CD1c-positive myeloid dendritic cell (primary cell): Measurements from ENCODE around the gene UNC13D.
"Not testable (repeated sequence)": the region's sequence is repeated elsewhere in the genome, so short reads cannot be mapped to it uniquely, and the experiment has no call there.

Experiments
- DNase-seq: peaks from one replicate; pipeline ENCODE4 v3.0.0-alpha.2; 2016; ENCODE audit errors: extremely low spot score

UNC13D gene

GRCh38 chr17:75799402-75799801 is 44.8 kb downstream of the UNC13D start:
- no peak for DNase-seq

- no peak for DNase-seq
Measured at GRCh38 chr17:75795820-75796607, 48.2 kb downstream of the UNC13D start.

GRCh38 chr17:75793460-75793859 is 50.7 kb downstream of the UNC13D start:
- DNase-seq = no peak

GRCh38 chr17:75791254-75791653 is 53.0 kb downstream of the UNC13D start:
- no peak for DNase-seq

GRCh38 chr17:75785016-75785890 is 59.0 kb downstream of the UNC13D start:
- peak; percentile 95 for DNase-seq

- peak; percentile 99 for DNase-seq
Measured at GRCh38 chr17:75784473-75785015, 59.7 kb downstream of the UNC13D start, which contains the start of gene UNK. Gene UNK (plus strand): TSS chr17:75784806. CDS start chr17:75784881, 75 bp downstream.

- DNase-seq = no peak
Measured at GRCh38 chr17:75783803-75784472, 60.3 kb downstream of the UNC13D start.

GRCh38 chr17:75783069-75783783 is 61.0 kb downstream of the UNC13D start:
- DNase-seq = peak; percentile 91

- no peak for DNase-seq
Measured at GRCh38 chr17:75779987-75780889, 64.0 kb downstream of the UNC13D start.

GRCh38 chr17:75779250-75779986 is 64.8 kb downstream of the UNC13D start:
- DNase-seq = peak; percentile 99

GRCh38 chr17:75778861-75779249 is 65.3 kb downstream of the UNC13D start:
- DNase-seq = no peak

- not testable (repeated sequence) for DNase-seq
Measured at GRCh38 chr17:75778066-75778860, 65.9 kb downstream of the UNC13D start.

- no peak for DNase-seq
Measured at GRCh38 chr17:75777296-75777922, 66.8 kb downstream of the UNC13D start.
